Osteoblast (primary cell): ENCODE results near the gene DNALI1. TPM values are rescaled to one million over a fixed set of nuclear protein-coding genes. Genes with fewer than 3 reads are reported as not detected.
"Not testable (repeated sequence)": the region's sequence is repeated elsewhere in the genome, so short reads cannot be mapped to it uniquely, and the experiment has no call there.

Experiments
- DNase-seq: peaks from one replicate; pipeline ENCODE4 v3.0.0; 2011; ENCODE audit warnings: low spot score, mixed read lengths; ENCODE audit not compliant: insufficient read length; ENCODE audit errors: missing footprints
- H2AFZ ChIP-seq: 2 replicates; pipeline ENCODE4 v1.6.0; 2011; ENCODE audit warnings: mild to moderate bottlenecking, low read length
- H3K27ac ChIP-seq: 2 replicates; pipeline ENCODE4 v1.5.1; 2011; ENCODE audit warnings: mild to moderate bottlenecking, low read depth, low read length, moderate library complexity
- H3K27me3 ChIP-seq: 2 replicates; pipeline ENCODE4 v1.6.0; 2012; ENCODE audit warnings: mild to moderate bottlenecking, control low read depth, inconsistent platforms, low read length, moderate library complexity; ENCODE audit not compliant: insufficient read depth
- H3K36me3 ChIP-seq: 2 replicates; pipeline ENCODE4 v1.5.1; 2011; ENCODE audit warnings: mild to moderate bottlenecking, low read length, control low read depth, moderate library complexity; ENCODE audit not compliant: insufficient read depth
- H3K4me1 ChIP-seq: 2 replicates; pipeline ENCODE4 v1.5.1; 2011; ENCODE audit warnings: mild to moderate bottlenecking, low read length, control low read depth, moderate library complexity; ENCODE audit not compliant: insufficient read depth
- H3K4me2 ChIP-seq: 2 replicates; pipeline ENCODE4 v1.6.0; 2011; ENCODE audit warnings: mild to moderate bottlenecking, low read length; ENCODE audit not compliant: insufficient read depth
- H3K4me3 ChIP-seq: fragments of 200-600 bp; sonication (generic); 3 replicates; pipeline ENCODE4 v1.5.1; 2012; ENCODE audit warnings: mild to moderate bottlenecking, low read length, inconsistent platforms; ENCODE audit not compliant: insufficient read depth
- H3K79me2 ChIP-seq: 2 replicates; pipeline ENCODE4 v1.6.0; 2012; ENCODE audit warnings: mild to moderate bottlenecking, low read length, control low read depth, inconsistent platforms; ENCODE audit not compliant: insufficient read depth
- H3K9me3 ChIP-seq: 2 replicates; pipeline ENCODE4 v1.5.1; 2011; ENCODE audit warnings: low read depth, low read length, control low read depth
- H4K20me1 ChIP-seq: 2 replicates; pipeline ENCODE4 v1.6.0; 2012; ENCODE audit warnings: mild to moderate bottlenecking, low read length, control low read depth; ENCODE audit not compliant: insufficient read depth
- CTCF ChIP-seq: IDR thresholded peaks from 2 replicates; pipeline ENCODE4 v1.5.1; 2011; ENCODE audit warnings: mild to moderate bottlenecking, low read depth, low read length, moderate library complexity; ENCODE audit errors: extremely low read depth
- total RNA-seq: library from RNA; depleted of rRNA; stranded (reverse); fragments of >200 nt; gene quantifications from 2 replicates; pipeline ENCODE4 v1.2.3, GENCODE V29; 2012

Gene DNALI1
- total RNA-seq, 1 donor: 7.2 TPM

GRCh38 chr1:37559080-37559479 is 2.3 kb downstream of the DNALI1 start:
- H3K79me2 ChIP-seq: peaks cover under 1% of the 10 kb centered on the region
- no peak overlapping the region for H3K4me2 ChIP-seq
- no peak overlapping the region for H3K4me3 ChIP-seq
- H2AFZ ChIP-seq: no peak overlapping the region
- DNase-seq: no peak
- TF ChIP-seq CTCF: no peak
- no peak overlapping the region for H3K27ac ChIP-seq
- no peaks in the 10 kb centered on the region for H3K36me3 ChIP-seq
- H4K20me1 ChIP-seq: no peaks in the 10 kb centered on the region
- peaks cover 12% of the 10 kb centered on the region for H3K4me1 ChIP-seq
- no peaks in the 10 kb centered on the region for H3K9me3 ChIP-seq
- no peaks in the 10 kb centered on the region for H3K27me3 ChIP-seq

GRCh38 chr1:37559957-37560379 is 3.2 kb downstream of the DNALI1 start:
- H3K79me2 ChIP-seq, H3K4me2 ChIP-seq, H3K9me3 ChIP-seq, H3K4me3 ChIP-seq, H4K20me1 ChIP-seq, DNase-seq, H3K27me3 ChIP-seq, H2AFZ ChIP-seq, H3K36me3 ChIP-seq, H3K27ac ChIP-seq: not testable (repeated sequence)
- peaks cover 15% of the 10 kb centered on the region for H3K4me1 ChIP-seq

GRCh38 chr1:37560401-37561132 is 3.8 kb downstream of the DNALI1 start:
- no peak overlapping the region for H2AFZ ChIP-seq

GRCh38 chr1:37561133-37562132 is 4.7 kb downstream of the DNALI1 start:
- no peak overlapping the region for H2AFZ ChIP-seq
- no peaks in the 10 kb centered on the region for H4K20me1 ChIP-seq
- H3K27ac ChIP-seq: no peak overlapping the region
- H3K4me1 ChIP-seq: peaks cover 13% of the 10 kb centered on the region
- peaks cover 19% of the 10 kb centered on the region for H3K36me3 ChIP-seq
- peak; percentile 78 for DNase-seq
- H3K4me3 ChIP-seq: no peak overlapping the region
- TF ChIP-seq CTCF: peak; percentile 60
- no peak overlapping the region for H3K4me2 ChIP-seq
- H3K27me3 ChIP-seq: no peaks in the 10 kb centered on the region
- H3K9me3 ChIP-seq: no peaks in the 10 kb centered on the region
- H3K79me2 ChIP-seq: no peaks in the 10 kb centered on the region

More at GRCh38 chr1:37560401-37561132, 3.8 kb downstream of the DNALI1 start:
- no peak overlapping the region for H3K4me3 ChIP-seq
- H3K4me1 ChIP-seq: peaks cover 17% of the 10 kb centered on the region
- H3K4me2 ChIP-seq: no peak overlapping the region
- H4K20me1 ChIP-seq: no peaks in the 10 kb centered on the region
- no peak for DNase-seq
- no peak overlapping the region for H3K27ac ChIP-seq
- no peaks in the 10 kb centered on the region for H3K9me3 ChIP-seq
- TF ChIP-seq CTCF: no peak
- no peaks in the 10 kb centered on the region for H3K79me2 ChIP-seq
- H3K36me3 ChIP-seq: peaks cover 10% of the 10 kb centered on the region
- H3K27me3 ChIP-seq: no peaks in the 10 kb centered on the region
